ENCODE data around the gene ZNF644. TPM values are rescaled to one million over a fixed set of nuclear protein-coding genes. Genes with fewer than 3 reads are reported as not detected.

Gene ZNF644
- total RNA-seq, 1 experiment from 2014 or later = 55.9 TPM

- BruUV-seq (replicated peaks) = no TSS peak
- H3K27ac ChIP-seq (ENCODE audit: low read depth, low read length) = no peak overlapping the region
- ATAC-seq (peak; percentile 38; the same call in 1 of the 2 replicates), DNase-seq (ENCODE audit: low read depth, low spot score) (no peak)
- H3K27me3 ChIP-seq (ENCODE audit: insufficient read depth, low read length) = no peaks in the 10 kb centered on the region
- ChIA-PET RAD21 (ENCODE audit: low non-redundant PET in 1 of 2, low total read pairs in 2 of 2, uncharacterized antibody in 2 of 2, unreplicated experiment in 2 of 2) (no interaction called here), POLR2A (no interaction called here), CTCF (interaction anchor here (0.8 to 1.4 kb wide), 3 partner anchors 10 to 395 kb away, joined by 3 to 8 read pairs (median 3); no protein-coding TSS in a partner anchor)
- no peak overlapping the region for H3K4me3 ChIP-seq (replicated peaks in 1 of 2; ENCODE audit: low read depth in 1 of 2, low read length in 2 of 2)
- H2AFZ ChIP-seq (ENCODE audit: low read depth, low read length, poor library complexity, severe bottlenecking) = no peak overlapping the region
- intact Hi-C loops (cut with micrococcal nuclease) = no loop called here
- H3K4me2 ChIP-seq (ENCODE audit: low read length) = peak overlapping the region; percentile 23; the same call in 1 of the 2 replicates
- H3K9me3 ChIP-seq (ENCODE audit: control insufficient read depth in 1 of 2, insufficient read depth in 1 of 2, low read depth in 1 of 2, low read length in 2 of 2) = no peaks in the 10 kb centered on the region
- TF ChIP-seq FOSL1 (IDR thresholded peaks at IDR 0.05; ENCODE audit: low read depth) (0 out of 2 replicates have a peak, but pooled peaks have one; percentile 21), ATF3 (IDR thresholded peaks at IDR 0.05) (no peak), SP1 (IDR thresholded peaks at IDR 0.05; ENCODE audit: low read depth) (no peak), ZNF274 (IDR thresholded peaks at IDR 0.05; ENCODE audit: low read depth, low read length) (no peak), CBX3 (IDR thresholded peaks at IDR 0.05; ENCODE audit: low read depth) (0 out of 2 replicates have a peak, but pooled peaks have one; percentile 19), CEBPB (IDR thresholded peaks at IDR 0.05; ENCODE audit: low read depth) (no peak), RAD21 (IDR thresholded peaks at IDR 0.05; ENCODE audit: low read depth) (no peak), ZBTB33 (IDR thresholded peaks at IDR 0.05; ENCODE audit: extremely low read depth, insufficient replicate concordance, low read length) (no peak), JUND (IDR thresholded peaks at IDR 0.05) (0 out of 2 replicates have a peak, but pooled peaks have one; percentile 18), SRF (IDR thresholded peaks at IDR 0.05; ENCODE audit: low read depth) (no peak), YY1 (IDR thresholded peaks at IDR 0.05; ENCODE audit: extremely low read depth, insufficient replicate concordance, low read depth, low read length) (no peak)
- peaks cover 2 to 5% of the 10 kb centered on the region in 2 experiments; a peak in 1 of 4 replicates for H3K36me3 ChIP-seq (ENCODE audit: control insufficient read depth in 1 of 2, insufficient read depth in 2 of 2, low read length in 2 of 2)
- H4K20me1 ChIP-seq (ENCODE audit: insufficient read depth) = no peaks in the 10 kb centered on the region
- H3K4me1 ChIP-seq (ENCODE audit: control insufficient read depth in 1 of 2, insufficient read depth in 2 of 2, low read length in 2 of 2) = peaks cover 0 to 12% of the 10 kb centered on the region in 2 experiments; a peak in 1 of 4 replicates
- no peak overlapping the region for H3K9ac ChIP-seq (ENCODE audit: low read length)
- peaks cover 88% of the 10 kb centered on the region for H3K79me2 ChIP-seq (ENCODE audit: insufficient read depth, low read length)
- no peaks in the 10 kb centered on the region for H3K9me2 ChIP-seq (ENCODE audit: insufficient read depth)
Measured at GRCh38 chr1:90973897-90974798, 47.7 kb downstream of the ZNF644 start.
